Measurements from ENCODE around the gene GNPAT.

The GNPAT gene

GRCh38 chr1:231317306-231318014 is 76.4 kb downstream of the GNPAT start:
- no peak for DNase-seq (ENCODE audit: low spot score)

- no peak for DNase-seq (ENCODE audit: low spot score)
Observed at GRCh38 chr1:231318015-231318355, 77.0 kb downstream of the GNPAT start.

GRCh38 chr1:231318568-231318967 is 77.6 kb downstream of the GNPAT start:
- DNase-seq (ENCODE audit: low spot score), result no peak

- no peak for DNase-seq (ENCODE audit: low spot score)
Observed at GRCh38 chr1:231319080-231319479, 78.1 kb downstream of the GNPAT start.

- DNase-seq (ENCODE audit: low spot score), result no peak
Observed at GRCh38 chr1:231322880-231323530, 82.0 kb downstream of the GNPAT start.

GRCh38 chr1:231324660-231325059 is 83.6 kb downstream of the GNPAT start:
- DNase-seq (ENCODE audit: low spot score), result no peak

GRCh38 chr1:231326248-231326647 is 85.2 kb downstream of the GNPAT start:
- DNase-seq (ENCODE audit: low spot score), result no peak

Measured in HuH-7.5 (cell line).